Suppressor macrophage treated with lipopolysaccharide for 1 hour (primary cell): ENCODE measurements around the gene SPON1.
"Not testable (repeated sequence)": the region's sequence is repeated elsewhere in the genome, so short reads cannot be mapped to it uniquely, and the experiment has no call there.

ENCODE experiments used
- DNase-seq, 3 donors: peaks; one replicate each; pipeline ENCODE4 v3.0.0-alpha.2; 2020 to 2022

The SPON1 gene

DNA sequence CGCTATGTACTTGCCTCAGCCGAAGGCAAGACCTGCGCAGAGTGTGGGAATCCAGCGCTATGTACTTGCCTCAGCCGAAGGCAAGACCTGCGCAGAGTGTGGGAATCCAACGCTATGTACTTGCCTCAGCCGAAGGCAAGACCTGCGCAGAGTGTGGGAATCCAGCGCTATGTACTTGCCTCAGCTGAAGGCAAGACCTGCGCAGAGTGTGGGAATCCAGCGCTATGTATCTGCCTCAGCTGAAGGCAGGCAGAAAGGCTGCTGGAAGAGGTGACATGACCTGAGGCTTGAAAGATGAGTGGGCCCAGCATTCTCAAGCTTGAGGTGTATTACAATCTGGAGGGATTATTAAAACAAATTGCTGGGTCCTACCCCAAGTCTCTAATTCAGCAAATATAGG lies 290.0 kb downstream of the SPON1 start:
- not testable (repeated sequence) for DNase-seq

GRCh38 chr11:14253421-14253820 lies 290.9 kb downstream of the SPON1 start:
- DNase-seq: no peak

GRCh38 chr11:14253840-14254239 lies 291.3 kb downstream of the SPON1 start:
- DNase-seq: no peak

DNA sequence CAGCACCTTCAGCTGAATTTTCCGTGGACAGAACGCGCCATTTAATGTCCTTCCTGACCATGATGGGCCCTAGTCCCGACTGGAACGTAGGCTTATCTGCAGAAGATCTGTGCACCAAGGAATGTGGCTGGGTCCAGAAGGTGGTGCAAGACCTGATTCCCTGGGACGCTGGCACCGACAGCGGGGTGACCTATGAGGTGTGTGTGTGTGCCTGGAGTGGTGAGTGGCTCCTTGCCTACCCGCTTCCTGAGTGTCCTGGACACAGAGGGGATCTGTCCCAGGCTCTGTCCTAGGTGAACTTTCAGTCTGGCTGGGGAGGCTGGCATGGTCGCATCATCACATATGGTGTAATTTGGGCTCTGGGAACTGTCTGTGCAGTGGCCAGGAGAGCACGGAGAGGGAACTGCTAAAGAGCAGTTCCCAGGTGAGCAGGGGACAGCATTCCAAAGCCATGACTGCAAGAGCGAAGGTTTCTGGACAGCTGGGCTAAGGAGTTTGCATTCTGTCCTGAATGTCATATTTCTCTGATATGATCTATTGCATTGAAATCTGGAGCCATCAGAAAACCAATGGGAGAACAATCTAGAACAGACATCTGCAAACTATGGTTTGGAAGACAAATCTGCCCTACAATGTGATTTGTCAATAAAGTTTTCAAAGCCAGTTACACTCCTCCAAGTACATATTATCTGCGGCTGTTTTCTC lies 292.2 kb downstream of the SPON1 start:
- no peak for DNase-seq

- no peak for DNase-seq
Measured at GRCh38 chr11:14255238-14255534, 292.7 kb downstream of the SPON1 start.

GRCh38 chr11:14258221-14258935 lies 295.9 kb downstream of the SPON1 start:
- peak; percentile 33 to 64 (median 55) for DNase-seq

GRCh38 chr11:14259186-14259784 lies 296.8 kb downstream of the SPON1 start:
- no peak for DNase-seq

GRCh38 chr11:14259878-14260277 lies 297.4 kb downstream of the SPON1 start:
- DNase-seq: no peak

GRCh38 chr11:14261066-14261465 lies 298.5 kb downstream of the SPON1 start:
- DNase-seq: no peak

DNA sequence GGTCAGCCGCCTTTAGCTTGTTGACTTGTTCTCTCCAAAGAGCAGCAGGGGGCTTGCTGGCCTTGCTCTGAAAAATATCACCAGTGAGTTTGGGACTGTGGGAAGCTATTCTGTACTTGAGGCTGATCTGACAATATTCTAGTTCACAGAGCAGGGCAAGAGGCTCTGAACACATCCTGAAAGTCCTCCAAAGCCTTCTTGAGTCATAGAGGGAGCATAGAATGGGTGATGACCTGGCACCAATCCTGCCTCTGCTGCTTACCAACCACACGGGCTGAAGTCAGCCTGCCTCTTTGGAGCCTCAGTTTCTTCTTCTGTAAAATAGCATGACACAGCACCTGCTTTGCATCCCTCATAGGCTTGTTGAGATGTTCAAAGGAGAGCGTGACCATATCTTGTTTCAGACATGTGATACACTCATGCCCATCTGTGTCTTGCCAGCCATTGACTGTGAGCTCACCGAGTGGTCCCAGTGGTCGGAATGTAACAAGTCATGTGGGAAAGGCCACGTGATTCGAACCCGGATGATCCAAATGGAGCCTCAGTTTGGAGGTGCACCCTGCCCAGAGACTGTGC lies 299.8 kb downstream of the SPON1 start:
- no peak for DNase-seq

- no peak for DNase-seq
Measured at GRCh38 chr11:14264966-14265365, 302.4 kb downstream of the SPON1 start.

DNA sequence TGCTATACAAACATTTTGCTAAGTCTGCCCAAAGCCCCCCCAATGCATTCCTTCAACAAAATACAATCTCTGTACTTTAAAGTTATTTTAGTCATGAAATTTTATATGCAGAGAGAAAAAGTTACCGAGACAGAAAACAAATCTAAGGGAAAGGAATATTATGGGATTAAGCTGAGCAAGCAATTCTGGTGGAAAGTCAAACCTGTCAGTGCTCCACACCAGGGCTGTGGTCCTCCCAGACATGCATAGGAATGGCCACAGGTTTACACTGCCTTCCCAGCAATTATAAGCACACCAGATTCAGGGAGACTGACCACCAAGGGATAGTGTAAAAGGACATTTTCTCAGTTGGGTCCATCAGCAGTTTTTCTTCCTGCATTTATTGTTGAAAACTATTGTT lies 304.1 kb downstream of the SPON1 start:
- no peak for DNase-seq

DNA sequence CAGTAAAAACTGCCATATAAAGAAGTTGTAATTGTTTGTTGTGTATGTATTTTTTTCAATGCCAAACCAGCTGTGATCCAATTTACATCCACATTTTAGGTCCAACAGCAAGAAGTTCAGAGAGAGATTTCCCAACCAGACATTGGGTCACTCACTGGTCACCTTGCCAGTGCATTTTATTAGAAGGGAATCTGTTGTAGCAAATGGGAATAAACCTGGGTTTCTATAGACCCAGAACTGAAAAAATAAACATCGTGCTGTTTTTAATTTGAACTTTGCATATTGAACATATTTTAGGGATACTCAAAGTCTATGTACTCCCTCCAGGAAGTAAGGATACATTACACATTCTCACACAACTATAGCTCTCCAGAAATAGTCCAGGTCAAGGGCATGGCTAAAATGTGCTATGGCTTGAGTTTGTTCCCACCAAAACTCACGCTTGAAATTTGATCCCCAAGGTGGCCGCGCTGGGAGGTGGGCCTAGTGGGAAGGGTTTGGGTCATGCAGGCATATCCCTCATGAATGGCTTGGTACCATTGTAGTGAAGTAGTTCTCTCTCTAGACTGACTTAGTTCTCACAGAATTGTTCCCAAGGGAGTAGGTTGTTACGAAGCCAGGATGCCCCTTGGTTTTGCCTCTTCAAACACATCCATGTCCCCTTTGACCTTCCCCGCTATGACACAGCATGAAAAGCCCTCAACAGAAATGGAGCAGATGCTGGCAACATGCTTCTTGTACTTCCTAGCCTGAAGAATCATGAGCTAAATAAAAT lies 305.5 kb downstream of the SPON1 start:
- DNase-seq: no peak

DNA sequence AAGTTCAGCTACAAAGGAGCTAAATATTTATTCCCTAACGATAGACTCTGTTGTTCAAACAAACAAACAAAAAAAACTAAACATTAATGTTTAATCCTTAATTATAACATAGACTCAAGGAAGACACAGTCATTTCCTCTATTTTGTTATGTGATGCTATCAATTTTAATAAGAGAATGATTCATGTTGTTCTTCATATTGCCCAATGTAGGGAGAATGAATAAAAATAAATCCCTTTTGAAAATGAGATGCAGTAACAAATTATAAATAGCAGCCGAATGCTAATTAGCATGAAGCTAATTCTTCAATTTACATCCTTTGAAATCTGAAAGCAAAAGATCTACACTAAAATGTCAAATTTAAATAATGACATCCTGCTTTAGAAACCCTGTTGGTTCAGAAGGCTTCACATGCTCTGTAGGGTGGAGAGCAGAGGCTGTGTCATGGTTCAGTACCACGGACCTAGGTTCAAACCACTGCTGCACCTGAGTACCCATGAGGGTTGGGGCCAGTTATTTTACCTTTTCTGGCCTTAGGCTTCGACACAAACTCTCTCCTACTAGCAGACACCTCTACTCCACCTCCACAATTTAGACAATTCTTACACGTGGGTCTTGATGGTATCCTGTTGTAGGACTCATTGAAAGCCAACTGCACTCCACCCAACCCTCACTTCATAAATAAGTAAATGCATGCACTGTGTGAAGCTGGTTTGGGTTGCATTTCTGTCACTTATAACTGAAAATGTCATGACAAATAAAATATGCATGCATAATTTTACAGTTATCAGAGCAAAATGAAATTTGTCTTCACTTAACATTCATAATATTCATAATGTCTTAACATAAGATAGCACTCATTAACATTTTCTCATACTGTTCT lies 307.4 kb downstream of the SPON1 start:
- peak in 1 of 3 donors; percentile 27 for DNase-seq

DNA sequence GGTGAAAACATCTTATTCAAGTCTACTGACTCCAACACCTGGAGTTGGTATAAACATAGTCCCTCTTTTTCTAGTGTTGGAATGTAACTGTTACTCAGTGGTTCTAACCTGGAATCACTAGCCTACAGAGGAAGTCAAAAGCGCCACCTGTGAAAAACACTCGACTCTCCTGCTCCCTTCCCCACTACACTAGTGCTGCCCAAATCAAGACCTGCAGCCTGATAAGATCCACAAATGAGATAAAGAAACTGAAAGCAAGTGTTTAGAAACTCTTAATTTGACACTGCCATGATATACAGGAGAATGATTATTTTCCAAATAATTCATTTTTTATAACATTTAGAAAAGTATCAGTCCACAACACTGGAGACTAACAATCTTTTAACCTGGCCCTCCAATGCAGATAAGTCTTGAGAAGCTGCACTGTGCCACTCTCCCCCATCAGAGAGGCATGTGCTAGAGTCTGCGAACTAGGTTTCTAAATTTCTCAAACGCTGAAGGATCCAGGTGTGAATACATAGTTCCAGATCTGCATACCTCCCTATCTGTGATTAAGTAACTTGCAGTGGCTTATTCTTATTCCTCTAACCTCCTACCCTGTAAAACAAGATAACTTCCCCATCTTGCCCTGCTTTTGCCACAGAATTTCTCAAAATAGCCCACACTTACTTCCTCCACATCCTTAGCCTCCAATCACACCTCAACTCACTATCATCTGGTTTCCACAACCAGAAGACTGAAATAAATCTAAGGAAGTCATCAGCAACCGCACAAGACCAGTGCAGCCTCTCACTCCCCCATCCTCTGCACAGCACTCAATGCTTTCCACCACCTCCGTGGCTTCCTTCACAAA lies 308.4 kb downstream of the SPON1 start:
- DNase-seq: peak; percentile 42 to 62 (median 49)

GRCh38 chr11:14273895-14274294 lies 311.4 kb downstream of the SPON1 start:
- DNase-seq: no peak

- DNase-seq: no peak
Measured at GRCh38 chr11:14275076-14275475, 312.6 kb downstream of the SPON1 start.

DNA sequence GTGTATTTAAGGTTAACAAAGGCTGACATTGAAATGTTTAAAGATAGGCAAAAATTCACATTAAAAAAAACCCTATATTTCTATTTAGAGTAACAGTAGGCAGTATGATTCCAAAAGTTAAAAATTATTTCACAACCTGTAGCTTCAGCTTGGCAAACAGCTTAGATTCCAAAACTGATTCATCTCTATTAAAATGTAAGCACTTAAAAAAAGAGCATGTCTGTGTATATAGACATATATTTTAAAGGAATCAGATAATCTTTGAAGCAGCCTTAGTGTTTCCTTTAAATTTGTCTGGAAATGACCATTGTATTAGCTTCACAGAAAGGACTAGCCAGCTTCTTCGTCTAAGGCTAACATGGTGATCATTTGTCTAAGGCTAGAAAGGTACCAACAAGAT lies 316.3 kb downstream of the SPON1 start:
- not testable (repeated sequence) for DNase-seq

DNA sequence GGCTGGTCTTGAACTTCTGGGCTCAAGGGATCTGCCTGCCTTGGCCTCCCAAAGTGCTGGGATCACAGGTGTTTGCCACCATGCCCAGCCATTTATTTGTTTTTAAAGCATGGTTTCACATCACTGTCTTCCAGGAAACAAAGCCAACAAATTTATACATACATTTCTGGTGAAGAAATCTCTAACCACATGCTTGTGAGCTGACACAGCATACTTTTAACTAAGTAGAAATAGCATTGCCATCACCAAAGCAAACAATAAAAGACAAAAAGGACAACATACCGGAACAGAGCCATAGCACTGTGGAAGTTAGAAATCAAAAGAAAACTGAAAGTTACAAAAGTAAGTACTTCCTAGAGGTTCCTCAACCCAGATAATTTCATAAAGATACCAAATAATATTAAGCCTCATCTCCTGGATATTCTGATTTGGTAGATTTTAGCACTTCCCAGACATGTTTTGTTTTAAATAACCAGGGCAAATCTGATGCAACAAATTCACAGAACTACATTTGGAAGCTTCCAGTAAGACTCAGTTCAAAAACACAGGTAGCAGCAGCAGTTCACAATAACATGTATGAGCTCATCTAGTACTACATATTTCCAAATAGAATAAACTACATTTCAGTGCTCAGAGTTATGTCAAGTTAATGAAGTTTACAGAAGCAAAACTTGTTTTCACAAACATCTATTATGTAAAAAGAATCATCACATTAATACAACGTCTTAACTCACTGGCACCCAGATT lies 325.8 kb downstream of the SPON1 start:
- peak in 1 of 3 donors; percentile 21 for DNase-seq

GRCh38 chr11:14290422-14290821 lies 327.9 kb downstream of the SPON1 start:
- DNase-seq: no peak
